GM08714 (cell line): ENCODE data around the gene PCDHB4.
"Not testable (repeated sequence)": the region's sequence is repeated elsewhere in the genome, so short reads cannot be mapped to it uniquely, and the experiment has no call there.

ENCODE experiments used
- H3K4me3 ChIP-seq: fragments of 200-500 bp; sonication (Bioruptor generic); 2 replicates; pipeline ENCODE4 v1.5.1; 2014; ENCODE audit warnings: mild to moderate bottlenecking, low read length, inconsistent platforms
- ZNF274 ChIP-seq: IDR thresholded peaks from 2 replicates; pipeline ENCODE4 v1.6.1; 2012; ENCODE audit warnings: mild to moderate bottlenecking, low read depth, low read length

The PCDHB4 gene

GRCh38 chr5:141127305-141127704, 5.7 kb downstream of the PCDHB4 start:
- no peak for TF ChIP-seq ZNF274

GRCh38 chr5:141135030-141135717, 13.6 kb downstream of the PCDHB4 start, which contains the start of gene PCDHB5:
PCDHB5 (plus strand) TSS chr5:141135206; CDS start chr5:141135435, 229 bp downstream.
- H3K4me3 ChIP-seq = no peak within 1 kb of the TSS
- no peak for TF ChIP-seq ZNF274

More at GRCh38 chr5:141127305-141127704, 5.7 kb downstream of the PCDHB4 start:
- no peak overlapping the region for H3K4me3 ChIP-seq

GRCh38 chr5:141135718-141136266, 14.2 kb downstream of the PCDHB4 start:
- TF ChIP-seq ZNF274 = no peak
- H3K4me3 ChIP-seq = no peak overlapping the region

- not testable (repeated sequence) for H3K4me3 ChIP-seq
Measured at GRCh38 chr5:141137346-141137745, 15.7 kb downstream of the PCDHB4 start.

- TF ChIP-seq ZNF274 = no peak
- H3K4me3 ChIP-seq = no peak within 1 kb of the TSS
Measured at GRCh38 chr5:141149812-141150211, 28.2 kb downstream of the PCDHB4 start, which contains the start of gene PCDHB6. PCDHB6 (plus strand) TSS chr5:141150057; CDS start chr5:141150258, 201 bp downstream.

- TF ChIP-seq ZNF274 = no peak
- no peak overlapping the region for H3K4me3 ChIP-seq
Measured at GRCh38 chr5:141150224-141150992, 28.8 kb downstream of the PCDHB4 start.

- no peak for TF ChIP-seq ZNF274
Measured at GRCh38 chr5:141150993-141151325, 29.3 kb downstream of the PCDHB4 start.

GRCh38 chr5:141151632-141152031, 30.0 kb downstream of the PCDHB4 start:
- H3K4me3 ChIP-seq = not testable (repeated sequence)

More at GRCh38 chr5:141150993-141151325, 29.3 kb downstream of the PCDHB4 start:
- no peak overlapping the region for H3K4me3 ChIP-seq

GRCh38 chr5:141152096-141152495, 30.5 kb downstream of the PCDHB4 start:
- not testable (repeated sequence) for H3K4me3 ChIP-seq

- no peak overlapping the region for H3K4me3 ChIP-seq
- no peak for TF ChIP-seq ZNF274
Measured at GRCh38 chr5:141155540-141156374, 34.1 kb downstream of the PCDHB4 start.

- not testable (repeated sequence) for H3K4me3 ChIP-seq
Measured at GRCh38 chr5:141157356-141157755, 35.7 kb downstream of the PCDHB4 start.

GRCh38 chr5:141157901-141158300, 36.3 kb downstream of the PCDHB4 start:
- H3K4me3 ChIP-seq = not testable (repeated sequence)

- no peak for TF ChIP-seq ZNF274
- no peak within 1 kb of the TSS for H3K4me3 ChIP-seq
Measured at GRCh38 chr5:141172381-141173204, 51.0 kb downstream of the PCDHB4 start, which contains the start of gene PCDHB7. PCDHB7 (plus strand) TSS chr5:141172644; CDS start chr5:141172836, 192 bp downstream.

GRCh38 chr5:141174291-141175104, 52.9 kb downstream of the PCDHB4 start:
- not testable (repeated sequence) for H3K4me3 ChIP-seq
